ENCODE results near the gene LPXN. TPM values are rescaled to one million over a fixed set of nuclear protein-coding genes. Genes with fewer than 3 reads are reported as not detected.

LPXN gene
- total RNA-seq, 4 donors from 2014 or later: 1.0 to 2.2 (median 1.9) TPM

- Histone ChIP-seq H3K27me3 (no peaks in the 10 kb centered on the region), H3K4me3 (no peak overlapping the region), H3K36me3 (no peaks in the 10 kb centered on the region), H3K4me1 (no peaks in the 10 kb centered on the region), H3K27ac (no peak overlapping the region), H3K9me3 (no peaks in the 10 kb centered on the region)
- intact Hi-C loops (cut with DNase I; ENCODE audit: low total_unique reads): no loop called here
- in situ Hi-C loops (cut with MboI; ENCODE audit: low sequenced_read_pairs in 4 of 4): no loop called here
- no peak for DNase-seq
- TF ChIP-seq POLR2A (IDR thresholded peaks at IDR 0.05): no peak
- no peak for TF ChIP-seq CTCF (IDR thresholded peaks at IDR 0.05 in 4 of 5, conservative IDR thresholded peaks at IDR 0.05 in 1 of 5)
- no peak for ATAC-seq
Observed at GRCh38 chr11:58485961-58486360, 89.7 kb downstream of the LPXN start.

Other genes starting within 250 kb of the LPXN start
- gene OR5B17, start 216.8 kb downstream of the LPXN start, total RNA-seq: not detected
- gene OR5B3, start 169.0 kb downstream of the LPXN start, total RNA-seq: not detected
- gene OR5B2, start 147.7 kb downstream of the LPXN start, total RNA-seq: not detected
- gene OR5B12, start 133.6 kb downstream of the LPXN start, total RNA-seq: not detected
- gene OR5B21, start 67.8 kb downstream of the LPXN start, total RNA-seq: not detected
- 10 to 100 TPM; 59.0 to 94.7 (median 90.6) TPM for gene ZFP91, start 3.2 kb upstream of the LPXN start, total RNA-seq
- 1 to 10 TPM; 3.2 to 8.5 (median 4.0) TPM for gene CNTF, start 46.8 kb upstream of the LPXN start, total RNA-seq
- gene GLYAT, start 156.1 kb upstream of the LPXN start, total RNA-seq: under 1 TPM in 2 of 4 donors, not detected in 2; 0.23 to 0.24 TPM